K562 (cell line): ENCODE results near the gene CTSW. TPM values are rescaled to one million over a fixed set of nuclear protein-coding genes. Genes with fewer than 3 reads are reported as not detected.

Experiments used
- ATAC-seq: fragments of 200-7000 bp; cut with Tn5 transposase; 3 replicates; pipeline ENCODE4 v1.9.1; 2020; ENCODE audit warnings: moderate library complexity
- BruUV-seq: library from RNA; stranded (reverse); fragments of 400-500 nt; replicated peaks from 2 replicates; lab custom pipeline; 2021; lab: Mats Ljungman, UMichigan
- CTCF ChIA-PET: fragments of 300-600 bp; formaldehyde crosslinking; extraction: SDS; loops from one replicate; lab custom pipeline; 2021; ENCODE audit warnings: low intra/inter-chr PET ratio; lab: Yijun Ruan, JAX
- POLR2A ChIA-PET: fragments of 300-600, 350-650 bp; sonication (Branson Sonifier 250); formaldehyde crosslinking; extraction: SDS; loops from one replicate; lab custom pipeline; 2021; ENCODE audit warnings: antibody characterized with exemption, inconsistent platforms; lab: Yijun Ruan, JAX
- DNase-seq, 4 experiments: peaks; one replicate each; pipeline versions ENCODE4 v3.0.0 to v3.0.0-alpha.2; 2011 to 2018; ENCODE audit warnings: low spot score in 3 of 4, mixed read lengths in 3 of 4; ENCODE audit errors: extremely low read depth in 1 of 4
- FAIRE-seq: peaks from 2 replicates; lab custom pipeline; 2011; peaks lifted over from hg19 to GRCh38; lab: Jason Lieb, UNC
- H2AFZ ChIP-seq: 2 replicates; pipeline ENCODE4 v1.6.0; 2011; ENCODE audit warnings: low read depth, low read length, control low read depth, inconsistent platforms
- H3K27ac ChIP-seq: fragments of 200-600 bp; 3 replicates; pipeline ENCODE4 v1.8.0; 2011; ENCODE audit warnings: low read depth, mild to moderate bottlenecking, control low read depth, inconsistent platforms, low read length, moderate library complexity, mixed read lengths; ENCODE audit errors: extremely low read depth
- H3K27me3 ChIP-seq, 2 experiments: fragments of 300-600 bp in 1 of 2; 2 replicates in 1 of 2; 3 replicates in 1 of 2; pipeline versions ENCODE4 v1.6.0 to v1.8.0; 2011; ENCODE audit warnings: inconsistent platforms in 2 of 2, low read length in 2 of 2, mild to moderate bottlenecking in 1 of 2, mixed read lengths in 1 of 2, moderate library complexity in 1 of 2; ENCODE audit not compliant: control insufficient read depth in 2 of 2, insufficient read depth in 2 of 2
- H3K36me3 ChIP-seq: fragments of 300-600 bp; 3 replicates; pipeline ENCODE4 v1.8.0; 2011; ENCODE audit warnings: mild to moderate bottlenecking, low read length, inconsistent platforms; ENCODE audit not compliant: control insufficient read depth, insufficient read depth
- H3K4me1 ChIP-seq, 2 experiments: fragments of 200-600 bp in 1 of 2; replicated peaks in 1 of 2; 2 replicates in 1 of 2; 3 replicates in 1 of 2; pipeline versions ENCODE4 v1.5.1 to v1.8.0; 2011; ENCODE audit warnings: inconsistent platforms in 2 of 2, low read length in 2 of 2, mild to moderate bottlenecking in 1 of 2, mixed read lengths in 1 of 2, moderate library complexity in 1 of 2; ENCODE audit not compliant: control insufficient read depth in 2 of 2, insufficient read depth in 2 of 2
- H3K4me2 ChIP-seq: 2 replicates; pipeline ENCODE4 v1.6.1; 2011; ENCODE audit warnings: low read length, control low read depth, inconsistent platforms, mixed read lengths; ENCODE audit not compliant: insufficient read depth
- H3K4me3 ChIP-seq: fragments of 200-600 bp; sonication (generic), shearing (Covaris generic); 2 replicates; pipeline ENCODE4 v1.5.1; 2016; ENCODE audit warnings: control low read depth, inconsistent platforms
- H3K79me2 ChIP-seq: fragments of 200-600 bp; 3 replicates; pipeline ENCODE4 v1.8.0; 2011; ENCODE audit warnings: low read length, inconsistent platforms; ENCODE audit not compliant: control insufficient read depth, insufficient read depth
- H3K9ac ChIP-seq, 2 experiments: 2 replicates each; pipeline versions ENCODE4 v1.6.0 to v1.6.1; 2011; ENCODE audit warnings: low read depth in 2 of 2, low read length in 2 of 2, control low read depth in 1 of 2, inconsistent platforms in 1 of 2, mild to moderate bottlenecking in 1 of 2, mixed read lengths in 1 of 2; ENCODE audit not compliant: insufficient read depth in 1 of 2
- H3K9me1 ChIP-seq: one replicate; pipeline ENCODE4 v1.6.0; 2011; ENCODE audit warnings: inconsistent platforms, mild to moderate bottlenecking, low read length, moderate library complexity; ENCODE audit not compliant: control insufficient read depth, insufficient read depth
- H3K9me3 ChIP-seq: replicated peaks from 2 replicates; pipeline ENCODE4 v1.5.1; 2011; ENCODE audit warnings: low read depth, low read length, inconsistent platforms; ENCODE audit not compliant: control insufficient read depth, insufficient read depth
- H4K20me1 ChIP-seq: replicated peaks from 2 replicates; pipeline ENCODE4 v1.6.1; 2011; ENCODE audit warnings: low read length, inconsistent platforms, mixed read lengths; ENCODE audit not compliant: control insufficient read depth, insufficient read depth
- PBX2 ChIP-seq, 2 experiments: IDR thresholded peaks in 1 of 2; conservative IDR thresholded peaks in 1 of 2; 2 replicates each; pipeline ENCODE4 v1.6.1; 2016; ENCODE audit warnings: low read depth in 2 of 2, mild to moderate bottlenecking in 1 of 2, missing compliant biosample characterization in 1 of 2, missing genetic modification characterization in 1 of 2, moderate library complexity in 1 of 2
- PCBP1 ChIP-seq: fragments of 200-400 bp; formaldehyde crosslinking; IDR thresholded peaks from 2 replicates; pipeline ENCODE4 v1.6.1; 2018; ENCODE audit warnings: mild to moderate bottlenecking, low read depth, low read length; ENCODE audit not compliant: poor library complexity, severe bottlenecking
- POLR2AphosphoS5 ChIP-seq: IDR thresholded peaks from 2 replicates; pipeline ENCODE4 v1.6.1; 2011; ENCODE audit warnings: mild to moderate bottlenecking, low read depth, low read length, moderate library complexity; ENCODE audit not compliant: control insufficient read depth, insufficient read depth
- RBM22 ChIP-seq: fragments of 200-400 bp; formaldehyde crosslinking; IDR thresholded peaks from 2 replicates; pipeline ENCODE4 v1.6.1; 2018; ENCODE audit warnings: low read length, low read depth; ENCODE audit not compliant: poor library complexity, severe bottlenecking
- ZKSCAN1 ChIP-seq: fragments of 150-350 bp; IDR thresholded peaks from 2 replicates; pipeline ENCODE4 v1.6.1; 2016; ENCODE audit warnings: low read depth, low read length
- WGBS: fragments of 100-300 bp; shearing (Covaris generic); methylation state at CpG from one replicate; pipeline ENCODE4 v1.1.6; 2016; ENCODE audit warnings: low coverage, mixed read lengths; ENCODE audit not compliant: insufficient coverage; ENCODE audit errors: missing lambda C conversion rate; 5-methylcytosine and 5-hydroxymethylcytosine counted together
- in situ Hi-C: fragments of 300-500 bp; cut with MboI; formaldehyde crosslinking; loops from 4 replicates; pipeline ENCODE4 v1.15.0; 2018; ENCODE audit warnings: inconsistent platforms, mixed read lengths
- intact Hi-C: fragments of 100-400 bp; cut with micrococcal nuclease; formaldehyde crosslinking; loops from 2 replicates; pipeline ENCODE4 v1.14.2; 2022
- polyA plus RNA-seq, 8 experiments: library from polyadenylated mRNA; depleted of rRNA in 4 of 8; stranded (reverse) in 5 of 8; unstranded in 3 of 8; fragments of >200 nt; fragmentation: Nextera tagmentation in 2 of 8; fragmentation: Illumina TruSeq in 1 of 8; extraction: Ambion mirVana in 2 of 8; extraction: Trizol in 1 of 8; gene quantifications; 2 replicates each; pipeline versions ENCODE4 v1.2.1 to v1.2.3, GENCODE V29; 2011 to 2014; ENCODE audit warnings: inconsistent platforms in 1 of 8, missing spikeins in 1 of 8
- total RNA-seq, 7 experiments: library from RNA; depleted of rRNA in 6 of 7; stranded (reverse); fragments of >200 nt in 6 of 7; fragmentation: Illumina TruSeq in 2 of 7; extraction: Trizol in 2 of 7; gene quantifications; 2 replicates each; pipeline versions ENCODE4 v1.2.1 to v1.2.3, GENCODE V29; 2011 to 2021; ENCODE audit warnings: low replicate concordance in 1 of 7

Gene CTSW
- total and polyA plus RNA-seq, 9 of the 15 experiments (the other 6 are each of a cell fraction or from before 2014, with no cell fraction given), result 0.04 TPM; not detected in 8

DNA sequence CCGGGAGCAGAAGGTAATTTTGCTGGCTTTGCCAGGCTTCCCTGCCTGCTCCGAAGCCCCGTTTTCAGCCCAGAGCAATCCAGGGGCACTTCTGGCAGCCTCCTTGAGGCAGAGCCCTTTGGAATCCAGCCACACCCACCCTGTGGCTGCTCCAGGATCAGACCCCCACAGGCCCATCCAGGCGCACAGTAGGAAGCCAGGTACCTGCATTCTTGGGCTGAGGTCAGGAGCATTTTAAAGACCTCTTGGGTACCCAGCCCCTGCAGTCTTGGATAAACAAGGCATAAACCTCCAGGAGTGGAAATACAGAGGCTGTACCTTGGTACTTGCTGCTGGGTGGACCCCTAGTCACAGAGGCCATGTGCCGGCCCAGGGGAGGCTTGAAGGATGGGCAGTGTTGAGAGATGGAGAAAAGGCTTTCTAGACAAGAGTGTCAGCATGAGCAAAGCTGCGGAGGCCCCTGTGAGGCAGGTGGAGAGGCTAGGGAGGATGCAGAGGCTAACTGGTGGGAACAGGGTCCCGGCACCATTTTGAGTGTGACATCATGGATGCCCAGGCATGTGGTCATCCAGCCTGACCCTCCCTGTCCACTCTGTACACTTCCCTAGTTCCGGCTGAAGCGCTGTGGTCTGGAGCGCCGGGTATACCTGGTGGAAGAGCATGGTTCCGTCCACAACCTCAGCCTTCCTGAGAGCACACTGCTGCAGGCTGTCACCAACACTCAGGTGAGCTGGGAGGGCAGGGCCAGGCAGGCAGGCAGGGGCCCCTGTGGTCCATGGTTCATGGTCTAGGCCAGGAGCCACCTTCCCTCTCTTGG, 15.5 kb upstream of the CTSW start:
- H3K36me3 ChIP-seq, result peaks cover 72% of the 10 kb centered on the region; the same call in 2 of the 3 replicates
- no peak for ATAC-seq
- no peak overlapping the region for H2AFZ ChIP-seq

More for the DNA sequence above, 15.5 kb upstream of the CTSW start:
- peaks cover 26% of the 10 kb centered on the region for H3K79me2 ChIP-seq
- BruUV-seq, result no TSS peak
- H3K9ac ChIP-seq, result peak overlapping the region in 1 of 2 experiments; percentile 7; a peak in 1 of 4 replicates
- FAIRE-seq (no peak), DNase-seq (no peak)
- peaks cover 22 to 79% of the 10 kb centered on the region in 2 experiments for H3K4me1 ChIP-seq
- H3K27me3 ChIP-seq, result no peaks in the 10 kb centered on the region; a peak in 1 of 5 replicates
- no peak overlapping the region for H3K4me3 ChIP-seq
- H4K20me1 ChIP-seq, result no peaks in the 10 kb centered on the region
- in situ Hi-C loops (no loop called here), intact Hi-C loops (no loop called here)
- H3K9me3 ChIP-seq, result no peaks in the 10 kb centered on the region
- no peaks in the 10 kb centered on the region for H3K9me1 ChIP-seq
- CTCF ChIA-PET, result no interaction called here
- TF ChIP-seq RBM22, result peak; percentile 31
- TF ChIP-seq PBX2 (CRISPR knock-in tag; IDR thresholded peaks at IDR 0.05; ENCODE audit: low read depth), result no peak
- no peak for TF ChIP-seq PBX2 (tag; conservative IDR thresholded peaks at IDR 0.05; ENCODE audit: low read depth)
- TF ChIP-seq ZKSCAN1, result 0 out of 2 replicates have a peak, but pooled peaks have one; percentile 60
- TF ChIP-seq POLR2AphosphoS5, result 0 out of 2 replicates have a peak, but pooled peaks have one; percentile 5
- peak; percentile 3 for TF ChIP-seq PCBP1
- 86% methylated on average over 12 of the region's 12 CpGs for WGBS
- H3K27ac ChIP-seq, result no peak overlapping the region
- POLR2A ChIA-PET, result interaction anchor here (0.5 to 8.2 kb wide), 7 partner anchors 8 to 46 kb away, joined by 3 to 147 read pairs (median 4); partner anchors contain the start of genes CCDC85B, CTSW and FIBP
- H3K4me2 ChIP-seq, result no peak overlapping the region
